Endometrium (tissue), 2 donors: ENCODE data around the gene GNG7.
"Not testable (repeated sequence)": the region's sequence is repeated elsewhere in the genome, so short reads cannot be mapped to it uniquely, and the experiment has no call there.

Source experiments
- FAIRE-seq: peaks from 2 replicates; lab custom pipeline; 2012; peaks lifted over from hg19 to GRCh38; lab: Jason Lieb, UNC
- donor health status: control.
- donor health status: control.

The GNG7 gene

DNA sequence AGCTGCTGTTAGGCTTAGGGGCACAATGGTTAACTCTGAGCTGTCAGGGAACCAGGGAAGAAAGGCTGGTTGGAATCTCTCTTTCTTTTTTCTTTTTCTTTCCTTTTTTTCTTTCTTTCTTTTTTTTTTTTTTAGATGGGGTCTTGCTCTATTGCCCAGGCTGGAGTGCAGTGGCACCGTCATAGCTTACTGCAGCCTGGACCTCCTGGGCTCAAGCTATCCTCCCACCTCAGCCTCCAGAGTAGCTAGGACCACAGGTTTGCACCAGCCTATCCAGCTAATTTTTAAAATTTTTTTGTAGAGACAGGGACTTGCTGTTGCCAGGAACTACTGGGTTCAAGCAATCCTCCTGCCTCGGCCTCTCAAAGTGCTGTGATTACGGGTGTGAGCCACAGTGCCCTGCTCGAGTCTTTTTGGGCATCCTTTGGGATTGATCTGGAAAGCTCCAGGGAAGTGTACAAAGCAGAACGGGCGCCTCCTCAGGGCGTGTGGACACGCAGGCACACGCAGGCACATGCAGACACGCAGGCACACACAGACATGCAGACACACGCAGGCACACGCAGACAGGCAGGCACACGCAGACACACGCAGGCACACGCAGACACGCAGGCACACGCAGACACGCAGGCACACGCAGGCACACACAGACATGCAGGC is 127.4 kb downstream of the GNG7 start:
- FAIRE-seq: no peak

DNA sequence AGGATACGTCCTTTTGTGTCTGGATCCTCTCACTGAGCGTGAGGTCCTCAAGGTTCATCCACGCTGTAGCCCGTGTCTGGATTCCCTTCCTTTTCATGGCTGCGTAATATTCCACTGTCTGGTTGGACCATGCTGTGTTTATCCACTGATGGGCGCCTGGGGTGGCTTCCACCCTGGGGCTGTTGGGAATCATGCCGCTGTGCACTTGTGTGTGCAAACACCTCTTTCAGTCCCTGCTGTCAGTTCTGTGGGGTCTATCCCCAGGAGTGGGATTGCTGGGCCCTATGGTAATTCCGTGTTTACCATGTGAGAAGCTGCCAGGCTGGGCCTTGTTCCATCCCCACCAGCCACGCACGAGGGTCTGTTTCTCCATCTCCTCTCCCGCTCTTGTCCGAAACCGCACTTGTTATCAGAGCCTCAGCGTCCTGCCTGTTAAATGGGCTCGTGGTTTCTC is 128.0 kb downstream of the GNG7 start:
- FAIRE-seq: no peak

DNA sequence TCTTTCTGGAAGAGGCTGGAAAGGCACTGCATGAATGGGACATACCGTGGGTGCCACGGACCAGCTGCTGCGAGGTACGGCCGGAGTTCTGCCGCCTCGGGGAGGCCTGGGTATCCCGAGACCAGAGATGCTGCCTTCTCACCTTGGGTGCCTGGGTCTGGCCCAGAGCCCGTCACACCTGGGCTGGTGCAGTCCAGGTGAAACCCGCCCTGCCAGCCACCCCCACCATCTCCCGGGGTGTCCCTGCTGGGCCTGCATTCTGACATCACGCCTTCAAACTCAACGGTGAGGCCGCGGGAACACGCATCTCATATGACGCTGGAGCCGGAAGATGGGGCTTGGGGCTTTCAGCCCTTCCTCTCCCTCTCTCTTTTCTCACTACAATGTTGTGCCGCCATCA is 128.6 kb downstream of the GNG7 start:
- FAIRE-seq: no peak

DNA sequence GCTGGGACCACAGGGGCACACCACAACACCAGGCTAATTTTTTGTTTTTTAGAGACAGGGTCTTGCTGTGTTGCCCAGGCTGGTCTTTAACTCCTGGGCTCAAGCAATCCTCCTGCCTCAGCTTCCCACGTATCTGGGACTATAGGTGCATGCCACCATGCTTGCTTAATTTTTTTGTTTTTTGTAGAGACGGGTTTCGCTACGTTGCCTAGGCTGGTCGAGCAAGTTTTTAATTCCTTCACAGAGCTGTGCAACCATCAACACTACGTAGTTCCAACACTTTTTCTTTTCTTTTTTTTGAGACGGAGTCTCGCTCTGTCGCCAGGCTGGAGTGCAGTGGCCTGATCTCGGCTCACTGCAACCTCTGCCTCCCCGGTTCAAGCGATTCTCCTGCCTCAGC is 130.3 kb downstream of the GNG7 start:
- not testable (repeated sequence) for FAIRE-seq

DNA sequence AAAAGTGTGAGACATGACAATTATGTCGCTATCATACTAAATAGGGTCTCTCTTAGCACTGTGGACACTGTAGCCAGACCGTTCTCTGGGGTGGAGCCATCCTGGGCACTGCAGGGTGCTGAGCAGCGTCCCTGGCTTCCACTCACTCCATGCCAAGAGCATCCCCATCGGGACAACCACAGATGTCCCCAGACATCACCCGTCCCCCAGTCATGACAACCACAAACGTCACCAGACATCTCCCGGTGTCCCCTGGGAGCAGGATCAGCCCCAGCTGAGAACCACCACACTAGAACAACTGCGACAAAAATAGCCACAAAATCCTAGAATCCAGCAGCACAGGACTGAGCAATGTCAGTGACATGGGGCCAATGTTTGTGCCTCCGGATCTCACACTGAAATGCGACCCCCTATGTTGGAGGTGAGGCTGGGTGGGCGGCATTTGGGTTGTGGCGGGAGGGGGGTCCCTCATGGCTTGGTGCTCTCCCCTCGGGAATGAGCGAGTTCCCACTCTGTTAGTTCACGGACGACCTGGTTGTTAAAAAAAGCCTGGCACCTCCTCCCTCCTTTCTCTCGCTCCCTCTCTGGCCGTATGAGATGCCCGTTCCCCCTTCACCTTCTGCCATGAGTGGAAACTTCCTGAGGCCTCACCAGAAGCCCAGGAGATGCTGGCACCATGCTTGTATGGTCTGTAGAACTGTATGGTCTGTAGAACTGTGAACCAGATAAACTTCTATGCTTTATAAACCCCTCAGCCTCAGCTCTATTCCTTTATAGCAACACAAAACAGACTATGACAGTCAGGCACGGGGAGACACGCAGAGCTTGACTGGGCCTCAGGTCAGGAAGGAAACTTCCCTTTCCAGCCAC is 132.7 kb downstream of the GNG7 start:
- no peak for FAIRE-seq

DNA sequence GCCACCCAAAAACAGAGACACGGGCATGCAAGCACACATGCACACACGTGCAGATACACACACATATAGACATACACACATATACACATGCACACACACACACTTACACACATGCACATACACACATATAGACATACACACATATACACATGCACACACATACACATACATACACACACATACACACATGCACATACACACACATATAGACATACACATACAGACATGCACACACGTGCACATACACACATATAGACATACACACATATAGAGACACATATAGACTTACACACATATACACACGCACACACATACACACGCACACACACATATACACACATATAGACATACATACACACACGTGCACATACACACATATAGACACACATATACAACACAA is 134.5 kb downstream of the GNG7 start:
- FAIRE-seq: no peak

DNA sequence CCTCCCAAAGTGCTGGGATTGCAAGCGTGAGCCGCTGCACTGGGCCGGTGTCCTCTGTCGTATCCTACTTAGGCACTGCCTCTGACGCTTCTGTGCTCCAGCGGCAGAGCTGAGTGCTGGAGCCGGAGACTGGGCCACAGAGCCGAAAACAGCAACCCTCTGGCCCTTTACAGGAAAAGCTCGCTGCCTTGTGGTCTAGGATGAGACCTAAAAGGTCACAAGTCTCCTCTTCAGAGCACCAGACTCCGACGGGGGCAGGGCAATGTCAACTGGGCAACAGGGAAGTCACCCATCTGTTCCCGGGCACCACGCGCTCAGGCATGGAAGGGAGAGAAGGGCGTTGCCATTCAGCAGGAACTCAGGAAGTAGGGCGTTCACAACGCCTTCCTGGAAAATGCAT is 134.9 kb downstream of the GNG7 start:
- no peak for FAIRE-seq

DNA sequence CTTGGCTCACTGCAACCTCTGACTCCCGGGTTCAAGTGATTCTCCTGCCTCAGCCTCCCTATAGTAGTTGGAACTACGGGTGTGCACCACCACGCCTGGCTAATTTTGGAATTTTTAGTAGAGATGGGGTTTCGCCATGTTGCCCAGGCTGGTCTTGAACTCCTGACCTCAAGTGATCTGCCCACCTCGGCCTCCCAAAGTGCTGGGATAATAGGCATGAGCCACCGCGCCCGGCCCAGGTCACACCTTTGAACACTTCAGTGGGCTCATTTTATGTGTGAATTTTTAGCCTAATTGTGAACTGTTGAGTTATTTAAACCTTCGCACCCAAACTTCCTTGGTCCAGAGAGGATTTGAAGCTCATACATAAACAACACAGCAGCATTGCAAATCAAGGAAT is 138.9 kb downstream of the GNG7 start:
- FAIRE-seq: not testable (repeated sequence)

DNA sequence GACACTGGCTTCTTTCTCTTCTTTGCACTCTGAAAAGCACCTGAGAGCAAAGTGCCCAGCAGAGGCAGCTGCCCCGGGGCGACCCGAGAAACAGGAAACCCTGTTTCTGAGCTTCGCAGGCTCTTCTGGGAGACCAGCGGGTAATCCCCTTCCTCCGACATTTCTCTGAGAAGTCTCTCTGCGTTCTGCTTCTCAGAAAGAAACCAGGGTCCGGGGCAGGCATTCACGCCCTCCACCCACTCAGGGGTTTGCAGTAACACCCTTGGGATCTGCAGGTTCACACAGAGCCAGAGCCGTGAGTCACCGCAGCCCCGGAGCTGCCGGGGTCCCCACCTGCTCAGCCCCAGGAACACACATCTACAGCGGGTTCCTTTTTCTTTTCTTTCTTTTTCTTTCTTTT is 140.6 kb downstream of the GNG7 start:
- no peak for FAIRE-seq

DNA sequence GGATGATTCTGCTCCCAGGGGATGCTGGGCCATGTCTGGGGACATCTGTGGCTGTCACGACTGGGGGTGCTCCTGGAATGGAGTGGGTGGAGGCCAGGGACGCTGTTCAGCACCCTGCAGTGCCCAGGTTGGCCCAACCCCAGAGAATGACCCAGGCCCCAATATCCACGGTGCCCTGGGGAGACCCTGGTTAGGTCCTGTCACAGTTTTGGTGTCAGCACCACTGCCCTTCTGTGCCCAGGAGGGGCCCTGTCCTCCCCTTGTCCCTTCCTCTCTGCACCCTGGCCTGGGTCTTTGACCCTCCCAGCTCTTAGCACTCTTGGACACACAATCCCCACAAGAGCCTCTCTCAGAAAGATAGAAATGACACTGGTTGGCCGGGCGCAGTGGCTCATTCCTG is 141.3 kb downstream of the GNG7 start:
- FAIRE-seq: no peak

DNA sequence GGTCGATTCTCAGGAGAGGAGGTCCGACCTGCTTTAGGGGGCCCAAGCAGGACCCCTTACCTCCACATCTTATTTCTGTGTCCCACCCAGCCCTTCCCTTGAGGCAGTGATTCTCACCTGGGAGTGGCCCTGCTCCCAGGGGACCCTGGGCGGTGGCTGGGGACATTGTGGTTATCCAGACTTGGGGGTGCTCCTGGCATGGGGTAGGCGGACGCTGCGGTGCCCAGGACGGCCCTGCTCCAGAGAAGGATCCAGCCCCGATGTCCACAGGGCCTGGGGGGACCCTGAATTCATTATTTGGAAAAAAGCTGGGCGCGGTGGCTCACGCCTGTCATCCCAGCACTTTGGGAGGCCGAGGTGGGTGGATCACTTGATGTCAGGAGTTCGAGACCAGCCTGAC is 142.1 kb downstream of the GNG7 start:
- FAIRE-seq: no peak

DNA sequence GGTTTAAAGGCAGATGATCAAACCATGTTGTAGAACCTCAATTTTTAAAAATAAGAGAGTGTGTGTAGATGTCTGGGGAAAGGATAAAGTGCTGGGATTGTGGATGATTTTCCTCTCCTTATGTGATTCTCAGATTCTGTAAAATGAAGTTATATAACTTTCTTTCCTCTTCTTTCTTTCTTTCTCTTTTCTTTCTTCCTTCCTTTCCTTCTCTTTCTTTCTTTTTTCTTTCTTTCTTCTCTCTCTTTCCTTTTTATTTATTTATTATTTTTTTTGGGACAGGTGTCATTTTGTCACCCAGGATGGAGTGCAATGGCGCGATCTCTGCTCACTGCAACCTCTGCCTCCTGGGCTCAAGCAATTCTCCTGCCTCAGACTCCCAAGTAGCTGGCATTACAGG is 144.0 kb downstream of the GNG7 start:
- FAIRE-seq: no peak

DNA sequence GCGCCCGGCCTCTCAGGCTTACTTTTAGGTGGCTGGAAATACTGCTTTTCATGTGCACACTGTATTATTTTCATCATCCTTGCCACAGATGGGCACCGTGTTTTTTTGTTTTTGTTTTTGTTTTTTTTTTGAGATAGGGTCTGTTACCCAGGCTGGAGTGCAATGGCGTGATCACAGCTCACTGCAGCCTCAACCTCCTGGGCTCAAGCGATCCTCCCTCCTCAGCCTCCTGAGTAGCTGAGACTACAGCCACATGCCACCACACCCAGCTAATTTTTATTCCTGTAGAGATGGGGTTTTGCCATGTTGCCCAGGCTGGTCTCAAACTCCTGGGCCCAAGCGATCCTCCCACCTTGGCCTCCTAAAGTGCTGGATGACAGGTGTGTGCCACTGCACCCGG is 144.4 kb downstream of the GNG7 start:
- FAIRE-seq: not testable (repeated sequence)

DNA sequence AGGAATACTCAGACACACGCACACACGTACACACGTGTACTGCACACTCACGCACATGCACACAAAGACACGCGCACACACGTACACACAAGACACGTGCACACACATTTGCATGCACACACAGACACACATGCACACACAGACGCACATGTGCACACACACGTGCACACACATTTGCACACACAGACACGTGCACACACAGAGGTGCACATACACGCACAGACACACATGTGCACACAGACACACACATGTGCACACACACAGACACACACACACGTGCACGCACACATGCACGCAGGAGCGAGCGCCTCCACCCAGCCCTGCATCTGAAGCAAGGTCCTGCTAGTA is 145.4 kb downstream of the GNG7 start:
- FAIRE-seq: no peak

DNA sequence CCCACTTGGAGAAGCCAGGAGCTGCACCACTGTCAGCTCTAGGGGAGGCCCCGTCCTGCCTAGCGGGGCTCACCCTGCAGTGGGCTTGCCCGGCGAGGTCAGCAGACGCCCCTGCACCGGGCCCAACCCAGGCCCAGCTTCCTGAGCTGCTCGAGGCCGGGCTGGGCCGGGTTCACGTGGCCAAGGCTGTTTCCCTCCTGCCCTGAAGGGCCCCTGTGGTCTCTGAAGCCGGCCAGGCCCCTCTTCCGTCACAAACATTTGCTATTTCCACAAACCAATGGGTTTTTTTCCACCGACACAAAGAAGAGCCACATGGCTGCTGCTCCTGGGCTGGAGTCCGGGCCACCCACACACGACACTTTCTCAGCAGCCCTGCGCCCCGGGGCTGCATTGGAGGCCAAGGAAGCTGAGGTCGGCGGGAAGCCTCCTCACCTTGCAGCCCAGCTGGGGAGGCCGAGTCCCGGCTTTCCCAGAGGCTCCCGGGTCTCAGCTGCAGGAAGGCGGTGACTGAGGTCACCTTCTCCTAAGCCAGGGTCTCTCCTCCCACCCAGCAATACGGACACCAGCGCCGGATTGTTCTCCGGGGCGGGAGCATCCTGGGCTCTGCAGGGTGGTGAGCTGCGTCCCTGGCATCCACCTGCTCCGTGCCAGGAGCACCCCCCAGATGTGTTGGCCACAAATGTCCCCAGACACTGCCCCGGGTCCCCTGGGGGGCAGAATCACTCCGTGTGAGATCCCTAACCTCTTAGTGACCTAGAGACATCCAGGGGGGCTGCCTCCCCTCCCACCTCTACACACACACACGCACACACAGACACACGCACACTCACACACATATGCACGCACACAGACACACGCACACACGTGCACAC is 146.0 kb downstream of the GNG7 start:
- no peak for FAIRE-seq

DNA sequence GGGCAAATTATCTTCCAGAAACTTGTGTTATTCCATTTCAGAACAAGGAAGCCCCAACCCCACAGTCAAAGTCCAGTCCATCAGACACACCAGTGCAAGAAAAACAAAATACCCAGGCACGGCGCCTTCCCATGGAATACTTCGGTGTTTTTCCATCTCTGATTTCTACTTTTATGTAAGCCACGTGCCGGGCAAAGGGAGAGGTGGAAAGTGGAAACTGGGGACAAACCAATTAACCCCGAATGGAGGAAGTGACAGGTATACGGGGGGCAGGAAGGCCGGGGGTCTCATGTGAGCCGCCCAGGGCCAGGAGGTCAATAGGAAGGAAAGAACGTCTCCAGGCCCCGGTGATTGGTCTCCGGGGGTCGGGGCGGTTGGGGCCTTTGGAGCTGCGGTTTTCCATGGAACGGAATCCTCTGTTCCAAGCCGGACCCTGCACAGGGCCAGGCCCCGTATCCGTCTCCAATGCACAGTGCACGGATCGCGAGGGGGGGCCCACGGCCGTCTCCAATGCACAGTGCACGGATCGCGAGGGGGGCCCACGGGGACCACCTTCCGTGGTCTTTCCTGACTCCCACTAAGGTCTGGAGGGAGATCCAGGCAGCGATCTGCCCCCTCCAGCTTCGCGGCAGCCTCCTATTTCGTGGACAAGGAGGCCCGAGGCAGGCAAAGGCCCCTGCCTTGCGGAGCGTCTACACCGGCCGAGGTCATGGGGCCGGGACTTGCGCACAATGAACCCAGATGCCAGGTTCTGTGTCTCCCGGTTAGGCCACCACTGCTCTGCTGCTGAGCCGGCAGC is 146.9 kb downstream of the GNG7 start:
- FAIRE-seq: no peak

DNA sequence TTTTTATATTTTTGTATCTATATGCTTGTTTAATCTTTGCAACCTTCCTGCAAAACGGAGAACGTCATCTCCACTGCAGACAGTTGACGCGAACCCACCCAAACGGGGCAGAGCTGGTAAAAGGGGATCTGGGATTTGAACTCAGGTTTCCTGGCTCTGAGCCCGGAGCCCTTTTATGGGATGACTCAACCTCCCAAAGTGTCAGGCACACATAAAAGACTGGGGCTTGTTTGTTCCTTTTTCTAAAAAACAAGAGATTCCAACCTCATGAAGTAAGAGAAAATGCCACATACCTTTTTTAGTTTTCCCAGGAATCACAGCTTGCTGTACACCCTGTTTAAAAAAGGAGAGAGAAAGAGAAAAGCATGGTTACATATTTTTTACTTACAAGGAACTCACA is 147.6 kb downstream of the GNG7 start:
- FAIRE-seq: no peak

DNA sequence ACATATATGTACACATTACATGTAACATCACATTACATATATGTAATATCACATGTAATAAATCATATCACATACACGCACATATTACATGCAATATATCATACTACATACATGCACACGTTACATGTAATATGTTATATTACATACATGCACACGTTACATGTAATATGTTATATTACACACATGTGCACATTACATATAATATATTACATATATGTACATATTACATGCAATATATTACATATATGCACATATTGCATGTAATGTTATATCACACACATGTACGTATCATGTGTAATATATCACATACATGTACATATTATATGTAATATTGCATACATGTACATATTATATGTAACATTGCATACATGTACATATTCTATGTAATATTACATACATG is 149.0 kb downstream of the GNG7 start:
- peak; percentile 59 for FAIRE-seq

DNA sequence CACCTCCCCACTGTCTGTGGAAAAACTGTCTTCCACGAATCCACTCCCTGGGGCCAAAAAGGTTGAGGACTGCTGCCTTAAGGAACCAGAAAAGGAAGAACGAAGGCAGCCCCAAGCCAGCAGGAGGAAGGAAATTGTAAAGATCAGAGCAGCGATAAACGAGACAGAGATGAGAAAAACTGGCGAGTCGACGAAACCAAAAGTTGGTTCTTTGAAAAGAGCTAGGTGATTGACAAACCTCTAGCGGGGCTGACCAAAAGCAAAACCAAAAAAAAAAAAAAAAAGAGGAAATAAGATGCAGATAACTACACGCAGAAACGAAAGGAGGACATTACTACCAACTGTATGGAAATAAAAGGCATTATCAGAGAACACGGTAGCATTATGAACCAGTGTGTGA is 149.6 kb downstream of the GNG7 start:
- no peak for FAIRE-seq

DNA sequence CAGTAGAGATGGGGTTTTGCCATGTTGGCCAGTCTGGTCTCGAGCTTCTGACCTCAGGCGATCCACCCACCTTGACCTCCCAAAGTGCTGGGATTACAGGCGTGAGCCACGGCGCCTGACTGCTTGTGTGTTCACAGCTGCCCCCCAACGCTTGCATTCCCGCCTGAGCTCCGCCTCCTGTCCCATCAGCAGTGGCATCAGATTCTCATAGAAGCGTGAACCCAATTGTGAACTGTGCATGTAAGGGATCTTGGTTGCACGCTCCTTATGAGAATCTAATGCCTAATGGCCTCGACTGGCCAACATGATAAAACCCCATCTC is 150.7 kb downstream of the GNG7 start:
- no peak for FAIRE-seq

DNA sequence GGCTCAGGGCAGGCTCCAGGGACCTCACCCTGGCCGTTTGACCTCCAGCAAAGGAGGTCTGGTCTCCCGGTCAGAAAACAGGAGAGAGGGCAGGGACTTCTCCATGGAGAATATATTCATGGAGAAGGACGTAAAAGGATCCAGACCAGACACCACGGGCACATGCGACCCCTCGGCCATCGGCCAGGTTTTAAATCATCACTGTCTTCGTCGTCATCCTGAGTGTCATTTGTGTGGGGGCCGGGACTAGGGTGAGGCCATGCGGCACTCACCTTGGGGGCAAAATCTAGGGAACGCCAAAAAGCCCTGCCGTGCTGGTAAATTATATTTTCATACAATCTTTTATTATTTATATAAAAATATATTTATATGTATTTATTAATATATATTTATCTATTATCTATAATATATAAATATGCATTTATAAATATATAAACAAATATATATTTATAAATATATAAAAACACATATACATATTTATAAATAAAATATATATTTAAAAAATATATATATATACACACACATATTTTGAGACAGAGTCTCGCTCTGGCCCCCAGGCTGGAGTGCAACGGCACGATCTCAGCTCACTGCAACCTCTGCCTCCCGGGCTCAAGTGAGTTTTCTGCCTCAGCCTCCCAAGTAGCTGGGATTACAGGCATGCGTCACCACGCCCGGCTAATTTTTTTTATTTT is 151.2 kb downstream of the GNG7 start:
- no peak for FAIRE-seq
